ENCODE data around the gene METTL4.

DNA sequence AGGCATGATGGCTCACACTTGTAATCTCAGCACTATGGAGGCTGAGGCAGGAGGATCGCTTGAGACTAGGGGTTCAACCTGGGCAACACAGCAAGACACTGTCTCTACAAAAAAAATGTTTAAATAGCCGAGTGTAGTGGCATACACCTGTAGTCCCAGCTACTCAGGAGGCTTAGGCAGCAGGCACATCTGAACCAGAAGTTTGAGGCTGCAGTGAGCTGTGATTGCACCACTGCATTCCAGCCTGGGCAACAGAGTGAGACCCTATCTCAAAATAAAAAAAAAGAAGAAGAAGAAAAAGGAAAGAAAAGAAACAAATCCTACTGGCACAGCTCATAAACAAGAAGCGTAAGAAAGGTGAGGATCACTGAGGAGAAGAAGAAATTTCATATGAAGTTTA lies 19.9 kb downstream of the METTL4 start:
- TF ChIP-seq CTCF (IDR thresholded peaks at IDR 0.05): no peak
- TF ChIP-seq BHLHE40 (IDR thresholded peaks at IDR 0.05; ENCODE audit: low read depth, low read length): no peak
- TF ChIP-seq ZFP36 (IDR thresholded peaks at IDR 0.05; ENCODE audit: borderline replicate concordance, partially characterized antibody): no peak
- TF ChIP-seq CBX2 (IDR thresholded peaks at IDR 0.05; ENCODE audit: borderline replicate concordance, low read depth): no peak
- TF ChIP-seq EP300 (IDR thresholded peaks at IDR 0.05): no peak
- no peak for TF ChIP-seq MAZ (IDR thresholded peaks at IDR 0.05; ENCODE audit: borderline replicate concordance, low read depth, low read length)
- TF ChIP-seq POLR2A (IDR thresholded peaks at IDR 0.05; ENCODE audit: low read length): no peak
- TF ChIP-seq RCOR1 (IDR thresholded peaks at IDR 0.05; ENCODE audit: low read depth, low read length): no peak
- no peak for TF ChIP-seq JUNB (IDR thresholded peaks at IDR 0.05)
- TF ChIP-seq CHD4 (IDR thresholded peaks at IDR 0.05; ENCODE audit: borderline replicate concordance): no peak
- no peak for TF ChIP-seq JUN (IDR thresholded peaks at IDR 0.05)
- TF ChIP-seq ESRRA (IDR thresholded peaks at IDR 0.05; ENCODE audit: borderline replicate concordance, low read length): no peak
- TF ChIP-seq MAFK (IDR thresholded peaks at IDR 0.05; ENCODE audit: partially characterized antibody): no peak
- no peak for TF ChIP-seq NFE2L2 (conservative IDR thresholded peaks at IDR 0.05; ENCODE audit: low read length)

All from A549 (cell line).